ENCODE data around the gene NECAP2. TPM values are rescaled to one million over a fixed set of nuclear protein-coding genes. Genes with fewer than 3 reads are reported as not detected.
A peak's percentile ranks its signal among the peaks of the same experiment; 100 is the strongest.

The NECAP2 gene
- total and polyA plus RNA-seq, 2 of the 4 experiments (the other 2 are of a cell fraction) = 80.5 to 85.1 TPM

DNA sequence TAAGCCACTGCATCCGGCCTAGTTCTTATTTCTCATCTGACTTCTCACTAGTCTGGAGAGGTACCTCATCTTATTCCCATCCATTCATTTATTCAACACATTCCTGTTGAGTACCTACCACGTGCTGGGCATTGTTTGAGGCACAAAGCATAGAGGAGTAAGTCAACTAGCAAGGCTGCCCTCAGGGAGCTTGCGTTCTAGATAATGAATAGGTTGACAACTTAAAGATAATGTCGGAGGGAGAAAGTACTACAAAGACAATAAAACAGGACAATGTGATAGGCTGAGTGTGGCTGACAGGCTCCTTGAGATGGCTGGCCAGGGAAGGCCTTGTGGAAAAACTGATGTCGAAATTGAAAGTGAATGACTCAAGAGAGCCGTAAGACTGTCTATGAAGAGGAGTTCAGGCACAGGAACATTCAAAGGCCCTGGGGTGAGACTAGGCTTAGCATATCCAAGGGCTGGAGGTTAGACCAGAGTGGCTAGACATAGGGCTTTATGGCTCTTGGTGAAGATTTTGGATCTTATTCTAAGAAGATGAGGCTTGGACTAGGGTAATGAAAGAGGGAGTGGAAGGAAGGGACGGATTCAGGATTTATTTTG, 21.6 kb upstream of the NECAP2 start:
- no peak overlapping the region for H4K5ac ChIP-seq (ENCODE audit: low read depth, low read length)

More for the DNA sequence above, 21.6 kb upstream of the NECAP2 start:
- TF ChIP-seq NFE2L2 (IDR thresholded peaks at IDR 0.05; ENCODE audit: low read depth, low read length) (no peak), RAD21 (IDR thresholded peaks at IDR 0.05; ENCODE audit: low read length) (no peak), MAZ (IDR thresholded peaks at IDR 0.05; ENCODE audit: borderline replicate concordance, low read depth, low read length) (no peak), CEBPB (IDR thresholded peaks at IDR 0.05; ENCODE audit: low read depth, low read length) (peak; percentile 19; the same call in 1 of the 2 replicates)
- TF ChIP-seq, protein P1, sequence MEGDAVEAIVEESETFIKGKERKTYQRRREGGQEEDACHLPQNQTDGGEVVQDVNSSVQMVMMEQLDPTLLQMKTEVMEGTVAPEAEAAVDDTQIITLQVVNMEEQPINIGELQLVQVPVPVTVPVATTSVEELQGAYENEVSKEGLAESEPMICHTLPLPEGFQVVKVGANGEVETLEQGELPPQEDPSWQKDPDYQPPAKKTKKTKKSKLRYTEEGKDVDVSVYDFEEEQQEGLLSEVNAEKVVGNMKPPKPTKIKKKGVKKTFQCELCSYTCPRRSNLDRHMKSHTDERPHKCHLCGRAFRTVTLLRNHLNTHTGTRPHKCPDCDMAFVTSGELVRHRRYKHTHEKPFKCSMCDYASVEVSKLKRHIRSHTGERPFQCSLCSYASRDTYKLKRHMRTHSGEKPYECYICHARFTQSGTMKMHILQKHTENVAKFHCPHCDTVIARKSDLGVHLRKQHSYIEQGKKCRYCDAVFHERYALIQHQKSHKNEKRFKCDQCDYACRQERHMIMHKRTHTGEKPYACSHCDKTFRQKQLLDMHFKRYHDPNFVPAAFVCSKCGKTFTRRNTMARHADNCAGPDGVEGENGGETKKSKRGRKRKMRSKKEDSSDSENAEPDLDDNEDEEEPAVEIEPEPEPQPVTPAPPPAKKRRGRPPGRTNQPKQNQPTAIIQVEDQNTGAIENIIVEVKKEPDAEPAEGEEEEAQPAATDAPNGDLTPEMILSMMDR (conservative IDR thresholded peaks at IDR 0.05; ENCODE audit: low read depth, low read length) = no peak
- TF ChIP-seq, protein P2, sequence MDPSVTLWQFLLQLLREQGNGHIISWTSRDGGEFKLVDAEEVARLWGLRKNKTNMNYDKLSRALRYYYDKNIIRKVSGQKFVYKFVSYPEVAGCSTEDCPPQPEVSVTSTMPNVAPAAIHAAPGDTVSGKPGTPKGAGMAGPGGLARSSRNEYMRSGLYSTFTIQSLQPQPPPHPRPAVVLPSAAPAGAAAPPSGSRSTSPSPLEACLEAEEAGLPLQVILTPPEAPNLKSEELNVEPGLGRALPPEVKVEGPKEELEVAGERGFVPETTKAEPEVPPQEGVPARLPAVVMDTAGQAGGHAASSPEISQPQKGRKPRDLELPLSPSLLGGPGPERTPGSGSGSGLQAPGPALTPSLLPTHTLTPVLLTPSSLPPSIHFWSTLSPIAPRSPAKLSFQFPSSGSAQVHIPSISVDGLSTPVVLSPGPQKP (IDR thresholded peaks at IDR 0.05; ENCODE audit: borderline replicate concordance, low read depth, low read length) = no peak
- no peak overlapping the region for H3K18ac ChIP-seq (ENCODE audit: low read depth, low read length)
- H4K91ac ChIP-seq (ENCODE audit: insufficient read depth, low read depth, low read length) = no peak overlapping the region
- H2AFZ ChIP-seq (replicated peaks; ENCODE audit: low read length, poor library complexity) = no peak overlapping the region
- no peak overlapping the region for H3K27ac ChIP-seq (ENCODE audit: insufficient read depth, low read length)
- dilution Hi-C loops (cut with HindIII; ENCODE audit: low sequenced_read_pairs, unreplicated experiment) = no loop called here
- H2AK5ac ChIP-seq (ENCODE audit: low read depth, low read length) = no peak overlapping the region
- H4K8ac ChIP-seq (ENCODE audit: low read depth in 2 of 2, low read length in 2 of 2) = no peak overlapping the region
- H3K23ac ChIP-seq (ENCODE audit: low read depth, low read length) = no peak overlapping the region
- no peak overlapping the region for H3K4ac ChIP-seq (ENCODE audit: low read depth, low read length)
- CTCF ChIA-PET = no interaction called here
- no peak overlapping the region for H3K56ac ChIP-seq (ENCODE audit: extremely low read depth, insufficient read depth, low read length)
- H2BK20ac ChIP-seq (ENCODE audit: low read depth, low read length) = no peak overlapping the region
- DNase-seq (peak; percentile 7), ATAC-seq (ENCODE audit: low read depth) (no peak)
- no peak overlapping the region for H2BK15ac ChIP-seq (ENCODE audit: low read depth, low read length)
- H3K9me1 ChIP-seq (ENCODE audit: insufficient read depth, low read length) = no peaks in the 10 kb centered on the region; the same call in 1 of the 2 replicates
- BruUV-seq (replicated peaks) = no TSS peak
- H3K9ac ChIP-seq (ENCODE audit: low read depth, low read length) = no peak overlapping the region
- H2AK9ac ChIP-seq (replicated peaks; ENCODE audit: low read depth, low read length, poor library complexity) = no peak overlapping the region
- H3K27me3 ChIP-seq (ENCODE audit: control insufficient read depth, insufficient read depth, low read length) = peaks cover 16% of the 10 kb centered on the region
- H3K4me1 ChIP-seq (ENCODE audit: control insufficient read depth, insufficient read depth, low read length) = no peaks in the 10 kb centered on the region
- no peak overlapping the region for H2BK5ac ChIP-seq (ENCODE audit: low read depth, low read length, poor library complexity, severe bottlenecking)
- H3K14ac ChIP-seq (replicated peaks; ENCODE audit: low read depth, low read length) = no peak overlapping the region; the same call in 1 of the 2 replicates
- H3K79me1 ChIP-seq (ENCODE audit: low read depth in 1 of 2, low read length in 2 of 2) = no peaks in the 10 kb centered on the region
- intact Hi-C loops (cut with micrococcal nuclease) = no loop called here
- no peaks in the 10 kb centered on the region for H4K20me1 ChIP-seq (ENCODE audit: insufficient read depth, low read length)
- 86% methylated on average over 5 of the region's 7 CpGs; no CpG with 5 or more reads in 1 of the 2 experiments for WGBS, 2 experiments (ENCODE audit: extremely low coverage in 2 of 2, insufficient read length in 1 of 2)
- H3K36me3 ChIP-seq (ENCODE audit: control insufficient read depth, insufficient read depth, low read length) = no peaks in the 10 kb centered on the region
- no peak overlapping the region for H2BK120ac ChIP-seq (ENCODE audit: low read depth, low read length)
- no peaks in the 10 kb centered on the region for H3K9me3 ChIP-seq (ENCODE audit: control insufficient read depth, insufficient read depth, low read length)
- no peak overlapping the region for H3K4me3 ChIP-seq (ENCODE audit: insufficient read depth, low read depth, low read length)
- in situ Hi-C loops (cut with MboI; ENCODE audit: low sequenced_read_pairs) = no loop called here
- H3K4me2 ChIP-seq (ENCODE audit: low read depth, low read length) = no peak overlapping the region
- POLR2A ChIA-PET (ENCODE audit: unreplicated experiment) = no interaction called here
